HG03439 (cell line): ENCODE measurements around the gene PCDHGB2.
A peak's percentile ranks its signal among the peaks of the same experiment; 100 is the strongest.
"Not testable (repeated sequence)": the region's sequence is repeated elsewhere in the genome, so short reads cannot be mapped to it uniquely, and the experiment has no call there.

Experiments used
- ATAC-seq: cut with Tn5 transposase; IDR thresholded peaks from one replicate; pipeline ENCODE4 v1.9.1; 2021; ENCODE audit warnings: mild to moderate bottlenecking, moderate library complexity; ENCODE audit not compliant: unreplicated experiment

PCDHGB2 gene

GRCh38 chr5:141359790-141360426, at the start of gene PCDHGB2:
PCDHGB2 (plus strand) TSS chr5:141359994; CDS start chr5:141360136, 142 bp downstream.
- no peak for ATAC-seq

- no peak for ATAC-seq
These were observed 46.1 kb upstream of the PCDHGB2 start for GRCh38 chr5:141313711-141314110.

DNA sequence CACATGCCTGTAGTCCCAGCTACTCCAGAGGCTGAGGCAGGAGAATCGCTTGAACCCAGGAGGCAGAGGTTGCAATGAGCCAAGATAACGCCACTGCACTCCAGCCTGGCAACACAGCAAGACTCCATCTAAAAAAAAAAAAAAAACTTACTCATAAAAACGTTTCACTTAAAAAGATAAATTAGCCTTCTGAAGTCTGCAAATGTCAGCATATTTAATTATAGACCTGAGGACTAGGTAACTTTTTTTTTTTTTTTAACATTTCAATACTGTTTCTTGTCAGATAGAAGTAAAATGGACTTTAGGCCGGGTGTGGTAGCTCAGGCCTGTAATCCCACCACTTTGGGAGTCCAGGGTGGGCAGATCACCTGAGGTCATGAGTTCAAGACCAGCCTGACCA, 42.8 kb upstream of the PCDHGB2 start:
- ATAC-seq, result not testable (repeated sequence)

GRCh38 chr5:141319202-141319601, 40.6 kb upstream of the PCDHGB2 start:
- ATAC-seq, result no peak

GRCh38 chr5:141319699-141320098, 40.1 kb upstream of the PCDHGB2 start:
- ATAC-seq, result no peak

- ATAC-seq, result peak; percentile 98
These were observed 39.3 kb upstream of the PCDHGB2 start, which contains the start of gene TAF7 for GRCh38 chr5:141320225-141321169. TAF7 (minus strand) TSS chr5:141320784; CDS start chr5:141320044, 740 bp downstream.

- ATAC-seq, result no peak
These were observed 37.5 kb upstream of the PCDHGB2 start for GRCh38 chr5:141322261-141322660.

DNA sequence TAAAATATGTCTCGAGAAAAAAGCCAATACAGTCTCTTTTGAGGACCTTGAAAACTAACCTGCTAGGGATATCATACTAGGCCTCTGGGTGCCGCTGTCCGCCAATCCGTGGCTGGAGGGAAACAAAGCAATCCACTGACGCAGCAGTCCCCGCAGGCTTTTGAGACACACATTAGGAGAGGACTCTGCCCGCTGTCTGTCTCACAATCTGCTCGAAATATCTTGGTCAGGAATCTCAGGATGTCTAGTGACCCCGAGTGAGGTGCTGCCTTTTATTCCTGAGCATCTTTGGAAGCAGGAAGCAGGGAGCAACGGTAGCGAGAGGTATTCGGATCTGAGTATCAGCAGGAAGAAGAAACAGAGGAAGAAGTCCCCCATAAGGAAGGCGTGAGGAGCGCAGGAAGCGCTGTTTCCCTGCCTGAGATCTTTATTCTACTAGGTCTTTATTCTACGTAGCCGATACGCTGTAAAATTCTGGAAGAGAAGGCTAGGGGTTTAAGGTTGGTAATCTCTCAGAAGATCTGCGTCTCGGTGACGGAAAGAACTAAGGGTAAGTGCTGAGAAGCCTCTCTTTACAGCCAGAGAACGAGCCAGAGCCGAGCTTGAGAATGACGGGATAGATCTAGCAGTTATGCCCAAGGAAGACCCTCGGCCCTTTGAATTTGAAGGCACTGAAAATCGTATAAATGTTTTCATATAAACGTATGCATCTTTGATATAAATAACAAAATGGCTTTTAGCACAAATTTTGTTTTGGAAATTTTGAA, 33.5 kb upstream of the PCDHGB2 start:
- ATAC-seq, result peak; percentile 81

DNA sequence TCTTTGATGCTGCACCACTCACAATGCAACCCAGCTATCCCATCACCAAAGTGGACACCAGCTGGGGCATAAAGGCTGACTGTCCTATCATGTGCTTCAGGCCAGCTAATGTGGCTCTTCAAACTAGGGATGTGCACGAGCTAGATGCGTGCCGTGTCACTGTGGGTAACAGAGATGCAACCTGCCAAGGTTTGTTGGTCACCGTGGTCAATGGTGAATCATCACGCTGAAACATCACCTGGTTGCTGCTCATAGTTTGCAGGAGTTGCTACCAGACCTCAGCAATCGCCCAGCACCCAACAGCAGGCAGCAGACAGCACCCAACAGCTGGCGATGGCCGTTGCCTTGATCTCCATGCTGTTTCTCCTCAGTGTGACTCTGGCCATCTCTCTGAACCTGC, 31.6 kb upstream of the PCDHGB2 start:
- ATAC-seq, result no peak

- ATAC-seq, result no peak
These were observed 29.3 kb upstream of the PCDHGB2 start, which contains the start of gene PCDHGA1 for GRCh38 chr5:141330299-141331080. PCDHGA1 (plus strand) TSS chr5:141330514.

DNA sequence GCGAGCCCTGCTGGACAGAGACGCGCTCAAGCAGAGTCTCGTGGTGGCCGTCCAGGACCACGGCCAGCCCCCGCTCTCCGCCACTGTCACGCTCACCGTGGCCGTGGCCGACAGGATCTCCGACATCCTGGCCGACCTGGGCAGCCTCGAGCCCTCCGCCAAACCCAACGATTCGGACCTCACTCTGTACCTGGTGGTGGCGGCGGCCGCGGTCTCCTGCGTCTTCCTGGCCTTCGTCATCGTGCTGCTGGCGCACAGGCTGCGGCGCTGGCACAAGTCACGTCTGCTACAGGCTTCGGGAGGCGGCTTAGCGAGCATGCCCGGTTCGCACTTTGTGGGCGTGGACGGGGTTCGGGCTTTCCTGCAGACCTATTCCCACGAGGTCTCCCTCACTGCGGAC, 27.2 kb upstream of the PCDHGB2 start:
- not testable (repeated sequence) for ATAC-seq

- ATAC-seq, result no peak
These were observed 21.1 kb upstream of the PCDHGB2 start, which contains the start of gene PCDHGA2 for GRCh38 chr5:141338538-141339306. PCDHGA2 (plus strand) TSS chr5:141338760.

- ATAC-seq, result not testable (repeated sequence)
These were observed 18.9 kb upstream of the PCDHGB2 start for GRCh38 chr5:141340781-141341354.

- ATAC-seq, result no peak
These were observed 17.0 kb upstream of the PCDHGB2 start for GRCh38 chr5:141342773-141343172.

GRCh38 chr5:141343242-141343952, 16.4 kb upstream of the PCDHGB2 start, which contains the start of gene PCDHGA3:
PCDHGA3 (plus strand) TSS chr5:141343829; CDS start chr5:141344034, 205 bp downstream.
- ATAC-seq, result no peak

- ATAC-seq, result no peak
These were observed 15.8 kb upstream of the PCDHGB2 start for GRCh38 chr5:141343953-141344463.

DNA sequence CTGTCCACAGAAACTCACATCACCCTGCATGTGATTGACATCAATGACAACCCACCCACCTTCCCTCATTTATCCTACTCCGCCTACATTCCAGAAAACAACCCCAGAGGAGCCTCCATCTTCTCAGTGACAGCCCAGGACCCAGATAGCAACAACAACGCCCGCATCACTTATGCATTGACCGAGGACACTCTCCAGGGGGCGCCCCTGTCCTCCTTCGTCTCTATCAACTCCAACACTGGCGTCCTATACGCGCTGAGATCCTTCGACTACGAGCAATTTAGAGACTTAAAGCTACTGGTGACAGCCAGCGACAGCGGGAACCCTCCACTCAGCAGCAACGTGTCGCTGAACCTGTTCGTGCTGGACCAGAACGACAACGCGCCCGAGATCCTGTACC, 14.5 kb upstream of the PCDHGB2 start:
- ATAC-seq, result no peak

GRCh38 chr5:141346017-141346416, 13.8 kb upstream of the PCDHGB2 start:
- not testable (repeated sequence) for ATAC-seq
